ENCODE results near the gene AGPAT1.
"Not testable (repeated sequence)": the region's sequence is repeated elsewhere in the genome, so short reads cannot be mapped to it uniquely, and the experiment has no call there.

AGPAT1 gene

GRCh38 chr6:32198345-32198696, 22.4 kb upstream of the AGPAT1 start:
- no peak for DNase-seq

GRCh38 chr6:32196682-32197616, 21.1 kb upstream of the AGPAT1 start:
- DNase-seq = no peak

GRCh38 chr6:32195902-32196681, 20.2 kb upstream of the AGPAT1 start:
- DNase-seq = no peak

- peak; percentile 99 for DNase-seq
Observed at GRCh38 chr6:32195652-32195901, 19.7 kb upstream of the AGPAT1 start.

- no peak for DNase-seq
Observed at GRCh38 chr6:32194825-32195651, 19.2 kb upstream of the AGPAT1 start.

- no peak for DNase-seq
Observed at GRCh38 chr6:32194388-32194787, 18.5 kb upstream of the AGPAT1 start.

- DNase-seq = not testable (repeated sequence)
Observed at GRCh38 chr6:32193096-32193495, 17.2 kb upstream of the AGPAT1 start.

GRCh38 chr6:32192608-32193039, 16.7 kb upstream of the AGPAT1 start, which contains the start of gene GPSM3:
Gene GPSM3 (minus strand): TSS chr6:32192643. CDS start chr6:32192513, 130 bp downstream.
- DNase-seq = no peak

GRCh38 chr6:32191696-32192607, 16.1 kb upstream of the AGPAT1 start:
- DNase-seq = no peak

GRCh38 chr6:32190911-32191677, 15.2 kb upstream of the AGPAT1 start:
- no peak for DNase-seq

- peak; percentile 21 for DNase-seq
Observed at GRCh38 chr6:32190054-32190851, 14.4 kb upstream of the AGPAT1 start, which contains the start of gene PBX2. Gene PBX2 (minus strand): TSS chr6:32190202. CDS start chr6:32189915, 287 bp downstream.

- no peak for DNase-seq
Observed at GRCh38 chr6:32189742-32190053, 13.8 kb upstream of the AGPAT1 start.

GRCh38 chr6:32189069-32189741, 13.3 kb upstream of the AGPAT1 start:
- DNase-seq = no peak

GRCh38 chr6:32188381-32189068, 12.6 kb upstream of the AGPAT1 start:
- no peak for DNase-seq

GRCh38 chr6:32187725-32188380, 12.0 kb upstream of the AGPAT1 start:
- DNase-seq = not testable (repeated sequence)

GRCh38 chr6:32187009-32187709, 11.3 kb upstream of the AGPAT1 start:
- no peak for DNase-seq

GRCh38 chr6:32186151-32186840, 10.4 kb upstream of the AGPAT1 start:
- not testable (repeated sequence) for DNase-seq
